Nephron progenitor cell (in vitro differentiated cells): Measurements from ENCODE around the gene FSTL4.
A peak's percentile ranks its signal among the peaks of the same experiment; 100 is the strongest.

Source experiments
- DNase-seq: peaks from one replicate; pipeline ENCODE4 v3.0.0; 2021
- H3K27ac Mint-ChIP-seq: 2 replicates; pipeline ENCODE4 v1.8.0; 2021; ENCODE audit warnings: mild to moderate bottlenecking, moderate library complexity, mixed read lengths
- H3K27me3 Mint-ChIP-seq: 2 replicates; pipeline ENCODE4 v1.8.0; 2021; ENCODE audit warnings: mild to moderate bottlenecking, low read depth, mixed read lengths; ENCODE audit not compliant: poor library complexity
- H3K36me3 Mint-ChIP-seq: 2 replicates; pipeline ENCODE4 v1.8.0; 2021; ENCODE audit warnings: low read depth, mixed read lengths
- H3K4me1 Mint-ChIP-seq: 2 replicates; pipeline ENCODE4 v1.8.0; 2021; ENCODE audit warnings: mixed read lengths
- H3K4me3 Mint-ChIP-seq: 2 replicates; pipeline ENCODE4 v1.8.0; 2021; ENCODE audit warnings: mild to moderate bottlenecking, moderate library complexity, mixed read lengths
- H3K9me3 Mint-ChIP-seq: 2 replicates; pipeline ENCODE4 v1.8.0; 2021; ENCODE audit warnings: mild to moderate bottlenecking, moderate library complexity, mixed read lengths
- TF ChIP-seq, protein P1 (sequence below): fragments of 200-600 bp; sonication (generic); IDR thresholded peaks from 2 replicates; pipeline ENCODE4 v1.5.0; 2021; ENCODE audit warnings: antibody characterized with exemption

FSTL4 gene

GRCh38 chr5:133370036-133370831, 242.1 kb downstream of the FSTL4 start:
- peaks cover 8% of the 10 kb centered on the region for H3K9me3 Mint-ChIP-seq
- DNase-seq = no peak
- H3K36me3 Mint-ChIP-seq = no peaks in the 10 kb centered on the region
- no peak overlapping the region for H3K4me3 Mint-ChIP-seq
- TF ChIP-seq, protein P1, sequence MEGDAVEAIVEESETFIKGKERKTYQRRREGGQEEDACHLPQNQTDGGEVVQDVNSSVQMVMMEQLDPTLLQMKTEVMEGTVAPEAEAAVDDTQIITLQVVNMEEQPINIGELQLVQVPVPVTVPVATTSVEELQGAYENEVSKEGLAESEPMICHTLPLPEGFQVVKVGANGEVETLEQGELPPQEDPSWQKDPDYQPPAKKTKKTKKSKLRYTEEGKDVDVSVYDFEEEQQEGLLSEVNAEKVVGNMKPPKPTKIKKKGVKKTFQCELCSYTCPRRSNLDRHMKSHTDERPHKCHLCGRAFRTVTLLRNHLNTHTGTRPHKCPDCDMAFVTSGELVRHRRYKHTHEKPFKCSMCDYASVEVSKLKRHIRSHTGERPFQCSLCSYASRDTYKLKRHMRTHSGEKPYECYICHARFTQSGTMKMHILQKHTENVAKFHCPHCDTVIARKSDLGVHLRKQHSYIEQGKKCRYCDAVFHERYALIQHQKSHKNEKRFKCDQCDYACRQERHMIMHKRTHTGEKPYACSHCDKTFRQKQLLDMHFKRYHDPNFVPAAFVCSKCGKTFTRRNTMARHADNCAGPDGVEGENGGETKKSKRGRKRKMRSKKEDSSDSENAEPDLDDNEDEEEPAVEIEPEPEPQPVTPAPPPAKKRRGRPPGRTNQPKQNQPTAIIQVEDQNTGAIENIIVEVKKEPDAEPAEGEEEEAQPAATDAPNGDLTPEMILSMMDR = no peak
- peaks cover 17% of the 10 kb centered on the region for H3K27me3 Mint-ChIP-seq
- no peak overlapping the region for H3K27ac Mint-ChIP-seq
- peaks cover 74% of the 10 kb centered on the region for H3K4me1 Mint-ChIP-seq

DNA sequence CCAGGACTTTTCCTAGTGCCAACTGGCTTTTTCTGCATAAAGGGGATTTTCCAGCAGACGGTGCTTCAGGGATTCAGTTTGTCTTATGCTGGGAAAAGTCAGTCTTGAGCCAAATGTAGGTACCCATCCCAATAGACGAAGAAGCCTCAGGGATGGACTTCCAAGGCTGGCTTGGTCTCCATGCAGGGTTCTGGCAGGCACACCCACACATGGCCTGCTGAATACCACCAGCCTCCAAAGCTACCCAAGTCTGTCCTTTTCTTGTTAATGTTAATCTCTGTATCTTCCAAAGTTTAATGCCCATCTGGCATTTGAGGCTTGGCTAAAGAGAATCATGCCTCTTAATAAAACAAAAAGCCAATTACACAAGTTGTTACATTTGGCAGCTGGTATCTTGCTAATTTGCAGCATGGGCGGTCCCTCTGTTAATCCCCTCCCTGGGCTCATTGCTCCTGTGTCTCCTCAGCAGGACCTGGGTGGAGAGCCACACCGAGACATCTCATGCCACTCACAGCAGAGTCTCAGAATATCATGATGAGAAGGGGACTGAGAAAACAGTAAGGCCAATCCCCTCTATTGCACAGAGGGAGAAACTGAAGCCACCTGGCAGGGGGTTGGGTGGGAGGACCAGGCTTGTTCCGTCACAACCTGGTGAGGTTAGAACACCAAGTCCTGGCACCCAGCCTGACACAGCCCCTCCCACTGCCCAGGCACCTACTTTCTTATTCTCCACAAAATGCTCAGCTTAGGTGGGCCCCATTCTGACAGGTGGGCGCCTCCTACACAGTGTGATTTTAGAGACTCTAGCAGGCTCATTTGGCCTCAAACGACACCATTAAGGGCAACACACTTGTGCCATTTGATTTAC, 243.2 kb downstream of the FSTL4 start:
- Mint-ChIP-seq H3K4me1 (peaks cover 85% of the 10 kb centered on the region), H3K36me3 (no peaks in the 10 kb centered on the region), H3K4me3 (no peak overlapping the region), H3K9me3 (no peaks in the 10 kb centered on the region), H3K27me3 (peaks cover 19% of the 10 kb centered on the region), H3K27ac (no peak overlapping the region)
- TF ChIP-seq, protein P1 = no peak
- DNase-seq = no peak

- Mint-ChIP-seq H3K27ac (no peak overlapping the region), H3K4me1 (peaks cover 97% of the 10 kb centered on the region), H3K36me3 (no peaks in the 10 kb centered on the region), H3K27me3 (peaks cover 29% of the 10 kb centered on the region), H3K4me3 (no peak overlapping the region), H3K9me3 (no peaks in the 10 kb centered on the region)
- TF ChIP-seq, protein P1 = no peak
- DNase-seq = peak; percentile 59
Measured at GRCh38 chr5:133367984-133368383, 244.4 kb downstream of the FSTL4 start.

- H3K4me1 Mint-ChIP-seq = peaks cover 98% of the 10 kb centered on the region
- TF ChIP-seq, protein P1 = no peak
- H3K36me3 Mint-ChIP-seq = no peaks in the 10 kb centered on the region
Measured at GRCh38 chr5:133367071-133367786, 245.1 kb downstream of the FSTL4 start.

GRCh38 chr5:133366438-133366837, 245.9 kb downstream of the FSTL4 start:
- Mint-ChIP-seq H3K9me3 (no peaks in the 10 kb centered on the region), H3K4me1 (peaks cover 98% of the 10 kb centered on the region), H3K27me3 (peaks cover 26% of the 10 kb centered on the region), H3K36me3 (no peaks in the 10 kb centered on the region), H3K27ac (no peak overlapping the region), H3K4me3 (no peak overlapping the region)
- TF ChIP-seq, protein P1 = no peak
- no peak for DNase-seq

More at GRCh38 chr5:133367071-133367786, 245.1 kb downstream of the FSTL4 start:
- no peak overlapping the region for H3K4me3 Mint-ChIP-seq
- DNase-seq = no peak
- H3K9me3 Mint-ChIP-seq = no peaks in the 10 kb centered on the region
- H3K27ac Mint-ChIP-seq = no peak overlapping the region
- H3K27me3 Mint-ChIP-seq = peaks cover 26% of the 10 kb centered on the region
